ENCODE measurements around the gene NPC1L1.

Gene NPC1L1

GRCh38 chr7:44576228-44576627 is 35.1 kb upstream of the NPC1L1 start:
- no peak overlapping the region for H3K4me3 ChIP-seq (replicated peaks; ENCODE audit: insufficient read depth, low read length)
- TF ChIP-seq SPI1 (IDR thresholded peaks at IDR 0.05; ENCODE audit: borderline replicate concordance, low read depth): no peak
- TF ChIP-seq, protein P1, sequence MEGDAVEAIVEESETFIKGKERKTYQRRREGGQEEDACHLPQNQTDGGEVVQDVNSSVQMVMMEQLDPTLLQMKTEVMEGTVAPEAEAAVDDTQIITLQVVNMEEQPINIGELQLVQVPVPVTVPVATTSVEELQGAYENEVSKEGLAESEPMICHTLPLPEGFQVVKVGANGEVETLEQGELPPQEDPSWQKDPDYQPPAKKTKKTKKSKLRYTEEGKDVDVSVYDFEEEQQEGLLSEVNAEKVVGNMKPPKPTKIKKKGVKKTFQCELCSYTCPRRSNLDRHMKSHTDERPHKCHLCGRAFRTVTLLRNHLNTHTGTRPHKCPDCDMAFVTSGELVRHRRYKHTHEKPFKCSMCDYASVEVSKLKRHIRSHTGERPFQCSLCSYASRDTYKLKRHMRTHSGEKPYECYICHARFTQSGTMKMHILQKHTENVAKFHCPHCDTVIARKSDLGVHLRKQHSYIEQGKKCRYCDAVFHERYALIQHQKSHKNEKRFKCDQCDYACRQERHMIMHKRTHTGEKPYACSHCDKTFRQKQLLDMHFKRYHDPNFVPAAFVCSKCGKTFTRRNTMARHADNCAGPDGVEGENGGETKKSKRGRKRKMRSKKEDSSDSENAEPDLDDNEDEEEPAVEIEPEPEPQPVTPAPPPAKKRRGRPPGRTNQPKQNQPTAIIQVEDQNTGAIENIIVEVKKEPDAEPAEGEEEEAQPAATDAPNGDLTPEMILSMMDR (IDR thresholded peaks at IDR 0.05; ENCODE audit: insufficient read depth, low read length): no peak
- no peak for TF ChIP-seq POLR2AphosphoS5 (IDR thresholded peaks at IDR 0.05; ENCODE audit: low read depth)
- TF ChIP-seq, protein P2, sequence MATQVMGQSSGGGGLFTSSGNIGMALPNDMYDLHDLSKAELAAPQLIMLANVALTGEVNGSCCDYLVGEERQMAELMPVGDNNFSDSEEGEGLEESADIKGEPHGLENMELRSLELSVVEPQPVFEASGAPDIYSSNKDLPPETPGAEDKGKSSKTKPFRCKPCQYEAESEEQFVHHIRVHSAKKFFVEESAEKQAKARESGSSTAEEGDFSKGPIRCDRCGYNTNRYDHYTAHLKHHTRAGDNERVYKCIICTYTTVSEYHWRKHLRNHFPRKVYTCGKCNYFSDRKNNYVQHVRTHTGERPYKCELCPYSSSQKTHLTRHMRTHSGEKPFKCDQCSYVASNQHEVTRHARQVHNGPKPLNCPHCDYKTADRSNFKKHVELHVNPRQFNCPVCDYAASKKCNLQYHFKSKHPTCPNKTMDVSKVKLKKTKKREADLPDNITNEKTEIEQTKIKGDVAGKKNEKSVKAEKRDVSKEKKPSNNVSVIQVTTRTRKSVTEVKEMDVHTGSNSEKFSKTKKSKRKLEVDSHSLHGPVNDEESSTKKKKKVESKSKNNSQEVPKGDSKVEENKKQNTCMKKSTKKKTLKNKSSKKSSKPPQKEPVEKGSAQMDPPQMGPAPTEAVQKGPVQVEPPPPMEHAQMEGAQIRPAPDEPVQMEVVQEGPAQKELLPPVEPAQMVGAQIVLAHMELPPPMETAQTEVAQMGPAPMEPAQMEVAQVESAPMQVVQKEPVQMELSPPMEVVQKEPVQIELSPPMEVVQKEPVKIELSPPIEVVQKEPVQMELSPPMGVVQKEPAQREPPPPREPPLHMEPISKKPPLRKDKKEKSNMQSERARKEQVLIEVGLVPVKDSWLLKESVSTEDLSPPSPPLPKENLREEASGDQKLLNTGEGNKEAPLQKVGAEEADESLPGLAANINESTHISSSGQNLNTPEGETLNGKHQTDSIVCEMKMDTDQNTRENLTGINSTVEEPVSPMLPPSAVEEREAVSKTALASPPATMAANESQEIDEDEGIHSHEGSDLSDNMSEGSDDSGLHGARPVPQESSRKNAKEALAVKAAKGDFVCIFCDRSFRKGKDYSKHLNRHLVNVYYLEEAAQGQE (IDR thresholded peaks at IDR 0.05; ENCODE audit: insufficient replicate concordance, low read depth): no peak
- no peak for DNase-seq (ENCODE audit: low read depth in 1 of 2, low spot score in 1 of 2)
- no peaks in the 10 kb centered on the region for H3K27me3 ChIP-seq (ENCODE audit: insufficient read depth, poor library complexity, severe bottlenecking)
- H3K27ac ChIP-seq (replicated peaks): no peak overlapping the region

- TF ChIP-seq POLR2AphosphoS5 (IDR thresholded peaks at IDR 0.05; ENCODE audit: low read depth) (no peak), GABPA (IDR thresholded peaks at IDR 0.05; ENCODE audit: low read depth) (no peak), SPI1 (IDR thresholded peaks at IDR 0.05; ENCODE audit: borderline replicate concordance, low read depth) (no peak)
- TF ChIP-seq, protein P1 (IDR thresholded peaks at IDR 0.05; ENCODE audit: insufficient read depth, low read length): no peak
- TF ChIP-seq, protein P2 (IDR thresholded peaks at IDR 0.05; ENCODE audit: insufficient replicate concordance, low read depth): no peak
- no peak overlapping the region; the same call in 1 of the 2 replicates for H3K4me3 ChIP-seq (replicated peaks; ENCODE audit: insufficient read depth, low read length)
- no peaks in the 10 kb centered on the region for H3K27me3 ChIP-seq (ENCODE audit: insufficient read depth, poor library complexity, severe bottlenecking)
- peak overlapping the region; percentile 76 for H3K27ac ChIP-seq (replicated peaks)
- no peak for DNase-seq (ENCODE audit: low read depth in 1 of 2, low spot score in 1 of 2)
Observed at GRCh38 chr7:44575054-44575453, 33.9 kb upstream of the NPC1L1 start.

GRCh38 chr7:44574287-44574872 is 33.2 kb upstream of the NPC1L1 start:
- Histone ChIP-seq H3K4me3 (replicated peaks; ENCODE audit: insufficient read depth, low read length) (peak overlapping the region; percentile 93), H3K27ac (replicated peaks) (peak overlapping the region; percentile 76), H3K27me3 (ENCODE audit: insufficient read depth, poor library complexity, severe bottlenecking) (no peaks in the 10 kb centered on the region)
- no peak for TF ChIP-seq SPI1 (IDR thresholded peaks at IDR 0.05; ENCODE audit: borderline replicate concordance, low read depth)
- TF ChIP-seq, protein P2 (IDR thresholded peaks at IDR 0.05; ENCODE audit: insufficient replicate concordance, low read depth): no peak
- TF ChIP-seq GABPA (IDR thresholded peaks at IDR 0.05; ENCODE audit: low read depth): no peak
- TF ChIP-seq POLR2AphosphoS5 (IDR thresholded peaks at IDR 0.05; ENCODE audit: low read depth): no peak
- TF ChIP-seq, protein P1 (IDR thresholded peaks at IDR 0.05; ENCODE audit: insufficient read depth, low read length): no peak
- DNase-seq (ENCODE audit: low read depth in 1 of 2, low spot score in 1 of 2): no peak
